HFFc6 (cell line): Measurements from ENCODE around the gene RNASEH1. TPM values are rescaled to one million over a fixed set of nuclear protein-coding genes. Genes with fewer than 3 reads are reported as not detected.

ENCODE experiments used
- DNase-seq: peaks from one replicate; pipeline ENCODE4 v3.0.0-alpha.2; 2018
- H3K27ac Mint-ChIP-seq: 2 replicates; pipeline ENCODE4 v1.8.0; 2020; ENCODE audit warnings: mild to moderate bottlenecking, mixed read lengths
- H3K27me3 Mint-ChIP-seq: 2 replicates; pipeline ENCODE4 v1.8.0; 2021; ENCODE audit warnings: mild to moderate bottlenecking, moderate library complexity, mixed read lengths; ENCODE audit not compliant: insufficient read depth
- H3K36me3 Mint-ChIP-seq: 2 replicates; pipeline ENCODE4 v1.8.0; 2021; ENCODE audit warnings: low read depth, mixed read lengths
- H3K4me1 Mint-ChIP-seq: 2 replicates; pipeline ENCODE4 v1.8.0; 2020; ENCODE audit warnings: low read depth, mixed read lengths
- H3K4me3 Mint-ChIP-seq: 2 replicates; pipeline ENCODE4 v1.8.0; 2020; ENCODE audit warnings: mild to moderate bottlenecking, moderate library complexity, mixed read lengths
- H3K9me3 Mint-ChIP-seq: 2 replicates; pipeline ENCODE4 v1.8.0; 2020; ENCODE audit warnings: mild to moderate bottlenecking, mixed read lengths
- total RNA-seq, 6 experiments: library from RNA; stranded (reverse); fragmentation: NEBNext Ultra II Directional; extraction: Animal tissue kit (Norgen Biotek cat#: 25700); gene quantifications; 2 replicates in 1 of 6; 3 replicates in 5 of 6; pipeline ENCODE4 v1.2.3, GENCODE V29; 2021
- TF ChIP-seq, protein P1 (sequence below): fragments of 200-600 bp; sonication (generic); IDR thresholded peaks from 2 replicates; pipeline ENCODE4 v1.5.0; 2021; ENCODE audit warnings: antibody characterized with exemption, mild to moderate bottlenecking

Gene RNASEH1
- total RNA-seq, 6 experiments from 2014 or later: 36.9 to 43.6 (median 39.7) TPM

DNA sequence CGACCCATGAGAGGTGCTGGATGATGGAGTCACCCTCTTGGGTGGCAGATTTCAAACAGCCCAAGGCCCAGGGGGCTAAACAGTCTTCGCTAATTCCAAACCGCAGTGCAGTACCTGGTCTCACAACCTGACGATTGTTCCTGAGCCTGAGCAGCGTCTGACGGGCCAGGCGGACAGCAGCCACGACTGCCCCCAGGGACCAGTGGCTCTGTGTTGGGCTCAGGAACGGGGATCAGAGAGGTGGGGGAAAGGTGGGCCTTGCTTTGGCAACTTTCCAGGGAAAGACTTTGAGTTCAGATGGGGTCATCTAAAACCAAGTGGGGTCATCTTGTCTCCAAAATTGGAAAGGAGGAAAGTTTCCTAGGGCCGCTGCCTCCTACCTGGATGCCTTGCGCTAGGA, 37.3 kb upstream of the RNASEH1 start:
- H3K4me3 Mint-ChIP-seq: peak overlapping the region; percentile 10; the same call in 1 of the 2 replicates
- no peak for DNase-seq

DNA sequence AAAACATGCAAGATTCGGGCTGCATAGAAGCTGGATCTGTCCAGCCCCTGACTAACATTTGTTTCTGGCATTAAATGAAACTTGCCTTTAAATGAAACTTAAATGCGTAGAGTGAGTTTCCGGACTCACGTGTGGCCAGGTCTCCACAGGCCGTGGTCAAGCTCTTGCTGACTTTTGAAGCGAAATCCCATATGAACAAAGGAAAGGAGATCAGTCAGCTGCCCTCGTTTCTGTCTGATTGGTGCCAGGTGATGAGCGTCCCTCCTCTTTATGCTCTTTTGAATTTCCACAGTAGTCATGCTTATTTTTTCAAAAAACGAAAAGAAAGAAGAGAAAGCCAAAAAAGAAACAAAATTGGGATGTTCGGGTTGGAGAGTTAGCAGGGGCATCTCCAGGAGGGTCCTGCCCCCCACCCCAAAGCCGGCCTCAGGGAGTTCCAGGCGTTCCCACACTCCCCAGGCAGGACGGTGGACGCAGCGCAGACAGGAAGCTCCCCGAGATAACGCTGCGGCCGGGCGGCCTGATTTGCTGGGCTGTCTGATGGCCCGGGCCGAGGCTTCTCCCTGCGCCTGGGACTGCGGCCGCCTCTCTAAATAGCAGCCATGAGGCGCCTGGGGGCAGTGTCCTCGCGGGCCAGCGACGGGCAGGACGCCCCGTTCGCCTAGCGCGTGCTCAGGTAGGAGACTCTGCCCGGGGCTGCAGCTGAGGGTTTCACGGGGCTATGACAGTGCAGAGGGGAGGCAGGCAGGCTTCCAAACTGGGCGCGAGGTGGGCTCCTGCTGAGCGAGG, 36.6 kb upstream of the RNASEH1 start, which contains the start of gene COLEC11:
Gene COLEC11, plus strand, starts transcription at position 620 of the 789 bp plus-strand sequence. CDS start 9,229 bp downstream, outside the sequence.
- no peaks in the 10 kb centered on the region for H3K9me3 Mint-ChIP-seq
- H3K4me3 Mint-ChIP-seq: peak within 1 kb of the TSS; percentile 10; the same call in 1 of the 2 replicates
- H3K4me1 Mint-ChIP-seq: no peaks in the 10 kb centered on the region
- no peaks in the 10 kb centered on the region for H3K36me3 Mint-ChIP-seq
- H3K27me3 Mint-ChIP-seq: peaks cover 11% of the 10 kb centered on the region
- no peak for DNase-seq
- TF ChIP-seq, protein P1, sequence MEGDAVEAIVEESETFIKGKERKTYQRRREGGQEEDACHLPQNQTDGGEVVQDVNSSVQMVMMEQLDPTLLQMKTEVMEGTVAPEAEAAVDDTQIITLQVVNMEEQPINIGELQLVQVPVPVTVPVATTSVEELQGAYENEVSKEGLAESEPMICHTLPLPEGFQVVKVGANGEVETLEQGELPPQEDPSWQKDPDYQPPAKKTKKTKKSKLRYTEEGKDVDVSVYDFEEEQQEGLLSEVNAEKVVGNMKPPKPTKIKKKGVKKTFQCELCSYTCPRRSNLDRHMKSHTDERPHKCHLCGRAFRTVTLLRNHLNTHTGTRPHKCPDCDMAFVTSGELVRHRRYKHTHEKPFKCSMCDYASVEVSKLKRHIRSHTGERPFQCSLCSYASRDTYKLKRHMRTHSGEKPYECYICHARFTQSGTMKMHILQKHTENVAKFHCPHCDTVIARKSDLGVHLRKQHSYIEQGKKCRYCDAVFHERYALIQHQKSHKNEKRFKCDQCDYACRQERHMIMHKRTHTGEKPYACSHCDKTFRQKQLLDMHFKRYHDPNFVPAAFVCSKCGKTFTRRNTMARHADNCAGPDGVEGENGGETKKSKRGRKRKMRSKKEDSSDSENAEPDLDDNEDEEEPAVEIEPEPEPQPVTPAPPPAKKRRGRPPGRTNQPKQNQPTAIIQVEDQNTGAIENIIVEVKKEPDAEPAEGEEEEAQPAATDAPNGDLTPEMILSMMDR: peak; percentile 12; the same call in 1 of the 2 replicates
- no peak within 1 kb of the TSS for H3K27ac Mint-ChIP-seq

More for the DNA sequence above, 37.3 kb upstream of the RNASEH1 start:
- H3K27me3 Mint-ChIP-seq: peaks cover 11% of the 10 kb centered on the region; the same call in 1 of the 2 replicates
- H3K4me1 Mint-ChIP-seq: no peaks in the 10 kb centered on the region
- H3K27ac Mint-ChIP-seq: no peak overlapping the region
- TF ChIP-seq, protein P1: no peak
- no peaks in the 10 kb centered on the region for H3K36me3 Mint-ChIP-seq
- no peaks in the 10 kb centered on the region for H3K9me3 Mint-ChIP-seq

DNA sequence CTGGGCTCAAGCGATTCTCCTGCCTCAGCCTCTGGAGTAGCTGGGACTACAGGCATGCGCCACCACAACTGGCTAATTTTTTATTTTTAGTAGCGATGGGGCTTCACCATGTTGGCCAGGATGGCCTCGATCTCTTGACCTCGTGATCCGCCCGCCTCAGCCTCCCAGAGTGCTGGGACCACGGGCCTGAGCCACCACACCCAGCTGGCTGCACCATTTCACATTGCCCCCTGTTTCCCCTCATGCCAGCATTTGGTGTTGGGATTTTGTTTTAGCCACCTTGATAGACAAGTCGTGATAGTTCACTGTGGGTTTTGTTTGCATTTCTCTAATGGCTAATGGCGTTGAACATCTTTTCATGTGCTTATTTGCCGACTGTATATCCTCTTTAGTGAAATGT, 31.0 kb upstream of the RNASEH1 start:
- Mint-ChIP-seq H3K36me3 (no peaks in the 10 kb centered on the region), H3K4me3 (no peak overlapping the region), H3K27ac (no peak overlapping the region), H3K4me1 (peaks cover 24% of the 10 kb centered on the region), H3K27me3 (no peaks in the 10 kb centered on the region; the same call in 1 of the 2 replicates), H3K9me3 (no peaks in the 10 kb centered on the region)
- TF ChIP-seq, protein P1: no peak
- DNase-seq: no peak

DNA sequence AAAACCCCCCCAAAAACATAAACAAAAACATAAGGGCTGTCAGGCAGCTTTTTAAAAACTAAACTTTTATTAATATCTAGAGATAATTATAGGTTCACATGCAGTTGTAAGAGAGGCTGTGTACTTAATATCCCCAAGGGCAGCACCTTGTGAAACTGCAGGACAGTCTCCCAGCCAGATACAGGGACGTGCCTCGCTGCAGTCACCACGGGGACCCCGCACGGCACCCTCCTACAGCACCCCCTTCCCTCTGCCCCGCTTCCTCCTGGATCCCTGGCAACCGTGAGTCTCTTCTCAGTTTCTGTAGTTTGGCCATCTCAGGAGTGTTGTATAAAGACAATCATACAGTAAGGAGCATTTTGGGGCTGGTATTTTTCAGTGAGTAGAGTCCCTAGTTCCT, 30.0 kb upstream of the RNASEH1 start:
- Mint-ChIP-seq H3K4me3 (no peak overlapping the region), H3K27ac (no peak overlapping the region), H3K9me3 (no peaks in the 10 kb centered on the region), H3K36me3 (peaks cover 2% of the 10 kb centered on the region; the same call in 1 of the 2 replicates), H3K4me1 (peaks cover 34% of the 10 kb centered on the region), H3K27me3 (peaks cover 2% of the 10 kb centered on the region; the same call in 1 of the 2 replicates)
- TF ChIP-seq, protein P1: no peak
- no peak for DNase-seq

DNA sequence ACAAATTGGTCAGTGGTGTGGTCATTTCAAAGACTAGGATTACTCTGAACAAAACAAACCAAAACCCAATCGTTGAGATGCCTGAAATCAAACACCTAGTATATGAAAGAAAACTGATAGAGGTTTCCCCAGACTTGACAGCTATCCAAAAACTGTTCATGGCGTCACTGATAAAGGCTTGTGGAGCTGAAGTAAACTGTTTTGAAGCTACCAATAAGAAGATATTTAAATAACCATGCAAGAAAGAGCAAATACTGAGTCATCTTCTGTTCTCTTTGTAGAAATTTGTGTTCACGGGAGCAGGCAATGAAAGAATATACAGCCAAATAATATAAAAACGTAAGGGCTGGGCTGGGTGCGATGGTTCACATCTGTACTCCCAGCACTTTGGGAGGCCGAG, 29.3 kb upstream of the RNASEH1 start:
- TF ChIP-seq, protein P1: no peak
- Mint-ChIP-seq H3K27ac (no peak overlapping the region), H3K4me3 (no peak overlapping the region), H3K27me3 (peaks cover 2% of the 10 kb centered on the region; the same call in 1 of the 2 replicates), H3K9me3 (no peaks in the 10 kb centered on the region), H3K36me3 (peaks cover 3% of the 10 kb centered on the region; the same call in 1 of the 2 replicates), H3K4me1 (peaks cover 35% of the 10 kb centered on the region)
- no peak for DNase-seq
